Nephron progenitor cell (in vitro differentiated cells): Measurements from ENCODE around the gene STAT1.

Source experiments
- DNase-seq: peaks from one replicate; pipeline ENCODE4 v3.0.0; 2021
- H3K27ac Mint-ChIP-seq: 2 replicates; pipeline ENCODE4 v1.8.0; 2021; ENCODE audit warnings: mild to moderate bottlenecking, moderate library complexity, mixed read lengths
- H3K27me3 Mint-ChIP-seq: 2 replicates; pipeline ENCODE4 v1.8.0; 2021; ENCODE audit warnings: mild to moderate bottlenecking, low read depth, mixed read lengths; ENCODE audit not compliant: poor library complexity
- H3K36me3 Mint-ChIP-seq: 2 replicates; pipeline ENCODE4 v1.8.0; 2021; ENCODE audit warnings: low read depth, mixed read lengths
- H3K4me1 Mint-ChIP-seq: 2 replicates; pipeline ENCODE4 v1.8.0; 2021; ENCODE audit warnings: mixed read lengths
- H3K4me3 Mint-ChIP-seq: 2 replicates; pipeline ENCODE4 v1.8.0; 2021; ENCODE audit warnings: mild to moderate bottlenecking, moderate library complexity, mixed read lengths
- H3K9me3 Mint-ChIP-seq: 2 replicates; pipeline ENCODE4 v1.8.0; 2021; ENCODE audit warnings: mild to moderate bottlenecking, moderate library complexity, mixed read lengths
- TF ChIP-seq, protein P1 (sequence below): fragments of 200-600 bp; sonication (generic); IDR thresholded peaks from 2 replicates; pipeline ENCODE4 v1.5.0; 2021; ENCODE audit warnings: antibody characterized with exemption

STAT1 gene

DNA sequence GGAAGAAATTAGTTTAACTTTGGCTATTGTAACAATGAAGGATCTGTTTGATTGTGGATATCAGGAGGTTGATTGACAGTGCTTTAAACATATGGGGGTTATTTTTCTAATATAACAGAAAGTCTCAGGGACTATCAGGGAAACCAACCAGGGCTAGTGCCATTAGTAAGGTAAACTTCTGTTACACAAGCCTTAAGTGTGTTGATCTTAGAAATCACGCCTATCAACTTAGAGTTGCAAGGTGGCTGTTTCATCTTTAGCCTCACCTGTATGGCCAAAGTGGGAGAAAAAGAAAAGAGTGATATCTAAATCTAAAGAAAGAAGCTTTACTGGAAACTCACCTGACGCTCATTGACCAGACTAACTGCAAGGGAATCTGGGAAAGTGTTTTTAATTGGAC, 71.3 kb downstream of the STAT1 start:
- H3K4me3 Mint-ChIP-seq: no peak overlapping the region
- no peaks in the 10 kb centered on the region for H3K4me1 Mint-ChIP-seq
- H3K9me3 Mint-ChIP-seq: no peaks in the 10 kb centered on the region
- H3K27me3 Mint-ChIP-seq: no peaks in the 10 kb centered on the region
- no peaks in the 10 kb centered on the region for H3K36me3 Mint-ChIP-seq
- no peak for DNase-seq
- H3K27ac Mint-ChIP-seq: no peak overlapping the region
- TF ChIP-seq, protein P1, sequence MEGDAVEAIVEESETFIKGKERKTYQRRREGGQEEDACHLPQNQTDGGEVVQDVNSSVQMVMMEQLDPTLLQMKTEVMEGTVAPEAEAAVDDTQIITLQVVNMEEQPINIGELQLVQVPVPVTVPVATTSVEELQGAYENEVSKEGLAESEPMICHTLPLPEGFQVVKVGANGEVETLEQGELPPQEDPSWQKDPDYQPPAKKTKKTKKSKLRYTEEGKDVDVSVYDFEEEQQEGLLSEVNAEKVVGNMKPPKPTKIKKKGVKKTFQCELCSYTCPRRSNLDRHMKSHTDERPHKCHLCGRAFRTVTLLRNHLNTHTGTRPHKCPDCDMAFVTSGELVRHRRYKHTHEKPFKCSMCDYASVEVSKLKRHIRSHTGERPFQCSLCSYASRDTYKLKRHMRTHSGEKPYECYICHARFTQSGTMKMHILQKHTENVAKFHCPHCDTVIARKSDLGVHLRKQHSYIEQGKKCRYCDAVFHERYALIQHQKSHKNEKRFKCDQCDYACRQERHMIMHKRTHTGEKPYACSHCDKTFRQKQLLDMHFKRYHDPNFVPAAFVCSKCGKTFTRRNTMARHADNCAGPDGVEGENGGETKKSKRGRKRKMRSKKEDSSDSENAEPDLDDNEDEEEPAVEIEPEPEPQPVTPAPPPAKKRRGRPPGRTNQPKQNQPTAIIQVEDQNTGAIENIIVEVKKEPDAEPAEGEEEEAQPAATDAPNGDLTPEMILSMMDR: no peak

DNA sequence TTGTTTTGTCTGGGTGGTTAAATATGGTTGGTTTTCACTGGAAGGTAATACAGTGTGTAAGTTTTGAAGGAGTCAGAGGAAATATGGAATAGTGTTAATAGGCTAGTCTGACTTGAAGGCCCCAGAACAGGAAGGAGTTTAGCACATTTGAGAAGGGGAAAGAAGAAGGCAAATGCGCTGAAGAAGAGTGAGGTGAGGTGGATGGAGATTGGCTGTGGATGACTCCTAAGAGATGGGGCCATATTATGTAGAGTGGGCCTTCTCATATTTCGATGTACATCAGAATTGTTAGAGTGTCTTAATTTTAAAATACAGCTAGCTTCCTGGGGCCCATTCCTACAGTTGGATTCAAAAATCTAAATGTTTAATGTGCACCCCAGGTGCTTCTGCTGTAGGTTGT, 72.4 kb downstream of the STAT1 start:
- TF ChIP-seq, protein P1: no peak
- Mint-ChIP-seq H3K27ac (no peak overlapping the region), H3K36me3 (no peaks in the 10 kb centered on the region), H3K27me3 (no peaks in the 10 kb centered on the region), H3K9me3 (no peaks in the 10 kb centered on the region), H3K4me1 (no peaks in the 10 kb centered on the region), H3K4me3 (no peak overlapping the region)
- DNase-seq: no peak

DNA sequence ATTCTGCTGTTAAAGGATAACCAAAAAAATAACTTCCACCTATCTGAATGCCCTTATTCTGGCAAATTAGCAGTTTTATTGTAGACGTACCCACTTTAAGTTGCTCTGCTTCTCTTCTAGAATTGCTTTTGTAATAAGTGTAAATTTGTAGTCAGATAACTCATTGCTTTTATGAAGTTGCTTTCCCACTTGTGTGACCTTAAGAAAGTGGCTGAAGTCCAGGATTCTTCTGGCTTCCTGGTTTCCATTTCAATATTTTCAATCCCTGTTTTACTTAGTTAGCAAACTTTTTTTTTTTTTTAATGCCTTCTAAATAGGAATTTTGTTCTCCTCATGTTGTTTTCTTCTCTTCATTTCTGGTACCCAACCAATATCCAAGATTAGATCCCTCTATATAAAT, 73.5 kb downstream of the STAT1 start:
- no peak for DNase-seq
- Mint-ChIP-seq H3K27me3 (no peaks in the 10 kb centered on the region), H3K27ac (no peak overlapping the region), H3K4me3 (no peak overlapping the region), H3K4me1 (no peaks in the 10 kb centered on the region), H3K36me3 (no peaks in the 10 kb centered on the region), H3K9me3 (no peaks in the 10 kb centered on the region)
- TF ChIP-seq, protein P1: no peak

DNA sequence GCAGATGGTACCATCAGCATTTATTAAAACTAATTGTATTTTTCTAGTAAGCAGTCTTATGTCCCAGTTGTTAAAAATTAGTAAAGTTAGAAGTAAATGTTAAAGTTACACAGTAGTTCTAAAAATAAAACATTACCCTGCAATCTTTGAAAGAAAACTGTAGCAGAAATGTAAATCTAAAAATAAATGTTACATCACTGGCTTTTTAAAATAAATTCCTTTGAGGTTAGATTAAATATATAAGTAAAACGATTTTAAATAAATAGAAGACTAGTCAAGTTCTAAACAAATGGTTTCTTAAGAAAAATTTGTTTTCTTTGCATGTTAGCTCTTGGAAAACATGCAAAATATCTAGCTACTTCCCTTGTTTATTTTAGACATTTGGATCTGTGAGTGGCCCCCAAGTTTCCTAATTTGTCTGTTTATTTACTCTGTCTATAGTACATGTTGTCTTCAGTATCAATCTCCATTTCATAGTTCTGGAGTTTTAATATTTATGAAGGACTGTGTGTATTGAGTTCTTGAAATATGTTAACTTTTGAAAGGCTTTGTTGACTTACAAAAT, 75.1 kb downstream of the STAT1 start:
- no peaks in the 10 kb centered on the region for H3K27me3 Mint-ChIP-seq
- H3K27ac Mint-ChIP-seq: no peak overlapping the region
- no peak overlapping the region for H3K4me3 Mint-ChIP-seq
- no peak for DNase-seq
- no peaks in the 10 kb centered on the region for H3K4me1 Mint-ChIP-seq
- no peaks in the 10 kb centered on the region for H3K36me3 Mint-ChIP-seq
- TF ChIP-seq, protein P1: no peak
- H3K9me3 Mint-ChIP-seq: no peaks in the 10 kb centered on the region

DNA sequence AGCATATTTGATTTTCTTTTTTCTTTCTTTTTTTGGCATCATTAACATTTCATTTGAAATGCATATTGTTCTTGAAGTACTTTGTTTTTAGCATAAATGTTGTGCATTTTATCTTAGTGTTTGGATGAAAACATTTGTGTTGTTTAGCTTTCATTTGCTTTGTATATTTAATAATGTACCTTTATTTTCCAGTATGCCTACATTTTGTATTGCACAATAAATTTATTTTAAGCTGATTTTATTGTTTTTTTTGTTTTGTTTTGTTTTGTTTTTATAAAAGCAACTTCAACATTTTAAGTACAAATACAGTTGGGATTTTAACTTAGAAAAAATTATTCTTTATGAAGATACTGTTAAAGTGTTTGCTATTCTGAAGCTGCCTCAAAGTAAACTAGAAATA, 78.9 kb downstream of the STAT1 start:
- no peak for DNase-seq
- TF ChIP-seq, protein P1: no peak
- peaks cover 11% of the 10 kb centered on the region for H3K4me1 Mint-ChIP-seq
- H3K27ac Mint-ChIP-seq: no peak overlapping the region
- no peaks in the 10 kb centered on the region for H3K27me3 Mint-ChIP-seq
- H3K4me3 Mint-ChIP-seq: no peak overlapping the region
- no peaks in the 10 kb centered on the region for H3K9me3 Mint-ChIP-seq
- peaks cover 11% of the 10 kb centered on the region for H3K36me3 Mint-ChIP-seq

DNA sequence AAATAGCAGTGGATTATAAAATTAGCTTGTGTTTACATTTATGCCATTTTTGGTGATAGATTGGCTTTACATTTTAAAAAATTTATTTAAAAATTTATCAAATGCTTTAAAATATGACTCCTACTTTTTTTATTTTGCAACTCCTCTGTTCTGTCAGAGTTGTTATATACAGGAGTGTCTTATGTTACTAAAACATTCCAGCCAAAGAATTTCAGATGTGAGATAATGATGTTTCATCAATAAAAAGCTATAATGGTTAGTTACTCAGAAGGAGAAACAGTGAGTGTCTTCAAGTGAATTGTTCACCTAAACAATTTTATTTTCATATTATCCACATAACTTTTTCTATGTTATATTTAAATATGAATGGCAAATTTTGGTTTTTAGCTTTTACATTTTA, 80.6 kb downstream of the STAT1 start:
- Mint-ChIP-seq H3K4me1 (peaks cover 13% of the 10 kb centered on the region), H3K9me3 (no peaks in the 10 kb centered on the region), H3K4me3 (no peak overlapping the region), H3K27me3 (no peaks in the 10 kb centered on the region), H3K36me3 (peaks cover 23% of the 10 kb centered on the region), H3K27ac (no peak overlapping the region)
- TF ChIP-seq, protein P1: no peak
- no peak for DNase-seq
